Measurements from ENCODE around the gene ZBTB7C.

GRCh38 chr18:48256848-48257247 is 152.3 kb downstream of the ZBTB7C start:
- no peak for TF ChIP-seq TAF1 (IDR thresholded peaks at IDR 0.05; ENCODE audit: low read depth, low read length)
- no peak for TF ChIP-seq SPI1 (IDR thresholded peaks at IDR 0.05; ENCODE audit: low read depth, low read length)
- TF ChIP-seq POLR2A (IDR thresholded peaks at IDR 0.05; ENCODE audit: low read depth, low read length), result no peak

Measured in GM12891 (cell line).